NOMO-1 treated with DMSO at 0.1 percent for 48 hours (cell line): ENCODE measurements around the gene OSBPL8.
A peak's percentile ranks its signal among the peaks of the same experiment; 100 is the strongest.

Experiments
- DNase-seq: peaks from one replicate; lab custom pipeline; 2025; ENCODE audit not compliant: unreplicated experiment; lab: John Stamatoyannopoulos, UW

OSBPL8 gene

GRCh38 chr12:76316468-76316867, 243.1 kb downstream of the OSBPL8 start:
- no peak for DNase-seq

GRCh38 chr12:76313299-76313698, 246.3 kb downstream of the OSBPL8 start:
- DNase-seq = no peak

GRCh38 chr12:76312315-76312714, 247.3 kb downstream of the OSBPL8 start:
- DNase-seq = no peak

GRCh38 chr12:76311796-76312195, 247.8 kb downstream of the OSBPL8 start:
- no peak for DNase-seq

GRCh38 chr12:76310110-76310509, 249.5 kb downstream of the OSBPL8 start:
- no peak for DNase-seq

- DNase-seq = no peak
Observed at GRCh38 chr12:76308866-76309265, 250.7 kb downstream of the OSBPL8 start.

- peak; percentile 45 for DNase-seq
Observed at GRCh38 chr12:76307083-76307482, 252.5 kb downstream of the OSBPL8 start.

GRCh38 chr12:76303989-76304460, 255.5 kb downstream of the OSBPL8 start:
- DNase-seq = peak; percentile 34

GRCh38 chr12:76303365-76303764, 256.2 kb downstream of the OSBPL8 start:
- DNase-seq = no peak
